Stromal cell of bone marrow (primary cell): ENCODE results near the gene ARHGEF10L.
A peak's percentile ranks its signal among the peaks of the same experiment; 100 is the strongest.

Experiments
- DNase-seq: peaks from one replicate; pipeline ENCODE4 v3.0.0-alpha.2; 2012; ENCODE audit warnings: low read depth

ARHGEF10L gene

GRCh38 chr1:17632541-17633184 is 93.2 kb downstream of the ARHGEF10L start:
- peak; percentile 85 for DNase-seq

- peak; percentile 68 for DNase-seq
Observed at GRCh38 chr1:17633654-17634053, 94.2 kb downstream of the ARHGEF10L start.

GRCh38 chr1:17635276-17635675 is 95.8 kb downstream of the ARHGEF10L start:
- no peak for DNase-seq

GRCh38 chr1:17635811-17636210 is 96.3 kb downstream of the ARHGEF10L start:
- DNase-seq = no peak

GRCh38 chr1:17636612-17637011 is 97.1 kb downstream of the ARHGEF10L start:
- DNase-seq = no peak

- no peak for DNase-seq
Observed at GRCh38 chr1:17637055-17637454, 97.6 kb downstream of the ARHGEF10L start.

- DNase-seq = no peak
Observed at GRCh38 chr1:17639703-17640340, 100.3 kb downstream of the ARHGEF10L start.

GRCh38 chr1:17640393-17640792 is 100.9 kb downstream of the ARHGEF10L start:
- no peak for DNase-seq

GRCh38 chr1:17640975-17641374 is 101.5 kb downstream of the ARHGEF10L start:
- no peak for DNase-seq

- DNase-seq = no peak
Observed at GRCh38 chr1:17642169-17642568, 102.7 kb downstream of the ARHGEF10L start.

GRCh38 chr1:17642943-17643342 is 103.4 kb downstream of the ARHGEF10L start:
- DNase-seq = no peak

- no peak for DNase-seq
Observed at GRCh38 chr1:17643861-17644703, 104.6 kb downstream of the ARHGEF10L start.

- no peak for DNase-seq
Observed at GRCh38 chr1:17645068-17645911, 105.8 kb downstream of the ARHGEF10L start.

GRCh38 chr1:17646444-17647280 is 107.2 kb downstream of the ARHGEF10L start:
- DNase-seq = no peak

GRCh38 chr1:17648457-17649145 is 109.1 kb downstream of the ARHGEF10L start:
- no peak for DNase-seq

GRCh38 chr1:17649371-17650106 is 110.0 kb downstream of the ARHGEF10L start:
- no peak for DNase-seq

- DNase-seq = no peak
Observed at GRCh38 chr1:17653276-17653675, 113.8 kb downstream of the ARHGEF10L start.

GRCh38 chr1:17653728-17654351 is 114.3 kb downstream of the ARHGEF10L start:
- DNase-seq = no peak

GRCh38 chr1:17654519-17654918 is 115.0 kb downstream of the ARHGEF10L start:
- DNase-seq = no peak
